Smooth muscle cell of the brain vasculature (primary cell): ENCODE measurements around the gene P2RX3.

ENCODE experiments used
- DNase-seq: peaks from one replicate; pipeline ENCODE4 v3.0.0-alpha.2; 2012; ENCODE audit warnings: low read depth, low spot score

P2RX3 gene

GRCh38 chr11:57421066-57421465, 82.9 kb downstream of the P2RX3 start:
- no peak for DNase-seq

- no peak for DNase-seq
These were observed 83.7 kb downstream of the P2RX3 start for GRCh38 chr11:57421805-57422204.
